D721Med (cell line): ENCODE measurements around the gene CDH15.

ENCODE experiments used
- DNase-seq: peaks from one replicate; pipeline ENCODE4 v3.0.0; 2011; ENCODE audit warnings: low spot score; ENCODE audit not compliant: insufficient read length
- FAIRE-seq: peaks from 2 replicates; lab custom pipeline; 2011; peaks lifted over from hg19 to GRCh38; lab: Jason Lieb, UNC
- TF ChIP-seq, protein P1 (sequence below): IDR thresholded peaks from 2 replicates; pipeline ENCODE4 v1.5.1; 2012; ENCODE audit warnings: mild to moderate bottlenecking, control low read depth; ENCODE audit not compliant: insufficient read depth; ENCODE audit errors: missing control alignments

Gene CDH15

DNA sequence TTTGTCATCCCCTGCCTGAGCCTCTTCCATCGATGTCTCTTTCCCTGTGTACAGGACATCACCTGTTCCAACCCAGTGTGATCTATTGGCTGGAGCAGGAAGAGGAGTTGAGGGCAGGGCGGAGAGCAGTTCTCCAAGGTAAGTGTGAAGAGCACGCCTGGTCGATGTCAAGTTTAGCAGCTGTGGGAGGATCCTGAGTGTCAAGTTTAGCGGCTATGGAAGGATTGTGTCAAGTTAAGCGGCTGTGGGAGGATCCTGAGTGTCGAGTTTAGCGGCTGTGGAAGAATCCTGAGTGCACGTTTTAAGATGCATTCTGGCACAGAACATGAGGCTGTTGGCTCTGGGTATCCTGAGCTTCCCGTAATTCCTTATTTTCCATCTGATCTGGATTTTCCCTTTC lies 53.1 kb downstream of the CDH15 start:
- no peak for FAIRE-seq
- no peak for DNase-seq

DNA sequence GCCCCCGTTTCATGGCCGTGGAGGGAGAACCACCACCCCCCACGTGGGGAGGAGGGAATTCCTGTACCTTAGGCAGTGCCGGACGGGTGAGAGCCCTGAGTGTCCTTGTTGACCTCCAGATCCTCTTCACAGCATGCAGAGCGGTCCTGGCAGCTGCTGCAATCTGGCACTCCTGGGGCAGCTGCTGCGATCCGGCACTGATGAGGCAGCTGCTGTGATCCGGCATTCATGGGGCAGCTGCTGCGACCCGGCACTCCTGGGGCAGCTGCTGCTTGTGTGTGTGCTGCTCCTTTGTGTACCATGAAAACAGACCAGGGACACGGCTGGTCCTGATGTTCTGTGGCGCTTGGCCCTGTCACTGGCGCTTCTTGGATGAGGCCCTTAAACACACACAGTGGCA lies 58.7 kb downstream of the CDH15 start:
- FAIRE-seq (no peak), DNase-seq (no peak)
- TF ChIP-seq, protein P1, sequence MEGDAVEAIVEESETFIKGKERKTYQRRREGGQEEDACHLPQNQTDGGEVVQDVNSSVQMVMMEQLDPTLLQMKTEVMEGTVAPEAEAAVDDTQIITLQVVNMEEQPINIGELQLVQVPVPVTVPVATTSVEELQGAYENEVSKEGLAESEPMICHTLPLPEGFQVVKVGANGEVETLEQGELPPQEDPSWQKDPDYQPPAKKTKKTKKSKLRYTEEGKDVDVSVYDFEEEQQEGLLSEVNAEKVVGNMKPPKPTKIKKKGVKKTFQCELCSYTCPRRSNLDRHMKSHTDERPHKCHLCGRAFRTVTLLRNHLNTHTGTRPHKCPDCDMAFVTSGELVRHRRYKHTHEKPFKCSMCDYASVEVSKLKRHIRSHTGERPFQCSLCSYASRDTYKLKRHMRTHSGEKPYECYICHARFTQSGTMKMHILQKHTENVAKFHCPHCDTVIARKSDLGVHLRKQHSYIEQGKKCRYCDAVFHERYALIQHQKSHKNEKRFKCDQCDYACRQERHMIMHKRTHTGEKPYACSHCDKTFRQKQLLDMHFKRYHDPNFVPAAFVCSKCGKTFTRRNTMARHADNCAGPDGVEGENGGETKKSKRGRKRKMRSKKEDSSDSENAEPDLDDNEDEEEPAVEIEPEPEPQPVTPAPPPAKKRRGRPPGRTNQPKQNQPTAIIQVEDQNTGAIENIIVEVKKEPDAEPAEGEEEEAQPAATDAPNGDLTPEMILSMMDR: no peak

More for the DNA sequence above, 53.1 kb downstream of the CDH15 start:
- TF ChIP-seq, protein P1: no peak

DNA sequence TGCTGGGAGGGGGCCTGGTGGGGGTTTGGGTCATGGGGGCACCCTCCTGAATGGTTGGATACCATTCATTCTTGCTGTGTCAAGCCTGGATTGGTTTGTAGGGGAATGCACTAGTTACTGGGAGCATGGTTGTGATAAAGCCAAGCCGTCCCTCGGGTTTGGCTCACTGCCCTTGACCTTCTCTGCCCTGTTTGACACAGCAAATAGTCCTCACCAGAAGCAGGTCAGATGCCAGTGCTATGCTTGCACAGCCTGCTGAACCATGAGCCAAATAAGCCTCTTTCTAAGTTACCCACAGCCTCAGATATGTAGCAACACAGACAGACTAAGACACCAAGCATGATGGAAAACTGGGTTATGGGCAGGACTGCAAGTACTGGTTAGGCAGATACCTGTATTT lies 60.6 kb downstream of the CDH15 start:
- TF ChIP-seq, protein P1: no peak
- FAIRE-seq: no peak
- DNase-seq: no peak

DNA sequence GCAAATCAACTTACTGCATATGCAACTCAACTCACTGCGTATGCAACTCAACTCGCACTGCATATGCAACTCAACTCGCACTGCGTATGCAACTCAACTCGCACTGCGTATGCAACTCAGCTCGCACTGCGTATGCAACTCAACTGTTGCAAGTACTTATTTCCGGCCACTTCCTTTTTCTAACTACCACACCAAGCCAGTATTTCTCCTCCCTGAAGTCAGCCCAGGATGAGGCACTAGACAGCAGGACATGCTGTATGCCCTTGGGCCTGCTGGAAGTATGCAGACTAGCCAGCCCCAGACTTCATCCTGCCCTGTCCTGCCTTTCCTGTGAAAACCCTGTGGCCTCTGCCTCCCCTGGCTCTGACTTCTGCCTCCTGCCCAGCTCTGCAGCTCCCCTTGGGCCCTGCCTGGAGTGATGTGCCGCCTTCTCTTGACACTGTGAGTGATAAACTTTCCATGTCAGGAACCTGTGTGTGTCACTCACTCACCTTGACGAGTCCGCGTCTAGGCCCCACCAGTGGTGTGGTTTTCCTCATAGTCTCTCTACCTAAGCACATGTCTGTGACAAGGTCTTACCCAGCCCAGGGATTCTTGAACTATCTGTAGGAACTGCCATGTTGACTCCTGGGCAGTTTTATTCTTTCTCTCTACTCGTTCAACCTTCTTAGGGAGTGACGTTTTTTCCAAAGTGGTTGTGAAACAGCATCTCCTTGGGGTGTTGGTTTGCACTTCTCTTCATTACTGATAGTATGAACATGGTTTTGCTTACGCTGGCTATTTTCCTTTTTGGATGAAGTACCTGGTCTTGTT lies 62.3 kb downstream of the CDH15 start:
- no peak for DNase-seq

DNA sequence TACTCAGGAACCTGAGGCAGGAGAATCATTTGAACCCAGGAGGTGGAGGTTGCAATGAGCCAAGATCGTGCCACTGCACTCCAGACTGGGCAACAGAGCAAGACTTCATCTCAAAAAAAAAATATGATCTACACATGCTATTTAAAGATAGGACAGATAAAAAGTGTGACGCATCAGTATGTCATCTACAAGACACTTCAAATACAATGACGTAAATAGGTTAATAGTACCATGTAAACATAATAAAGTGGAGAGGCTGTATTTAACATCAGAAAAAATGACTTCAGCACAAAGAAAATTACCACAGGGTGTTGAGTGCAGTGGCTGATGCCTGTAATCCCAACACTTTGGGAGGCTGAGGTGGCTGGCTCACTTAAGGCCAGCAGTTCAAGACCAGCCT lies 66.2 kb downstream of the CDH15 start:
- FAIRE-seq (no peak), DNase-seq (no peak)
- TF ChIP-seq, protein P1: no peak

More for the DNA sequence above, 62.3 kb downstream of the CDH15 start:
- FAIRE-seq: no peak
- TF ChIP-seq, protein P1: no peak

DNA sequence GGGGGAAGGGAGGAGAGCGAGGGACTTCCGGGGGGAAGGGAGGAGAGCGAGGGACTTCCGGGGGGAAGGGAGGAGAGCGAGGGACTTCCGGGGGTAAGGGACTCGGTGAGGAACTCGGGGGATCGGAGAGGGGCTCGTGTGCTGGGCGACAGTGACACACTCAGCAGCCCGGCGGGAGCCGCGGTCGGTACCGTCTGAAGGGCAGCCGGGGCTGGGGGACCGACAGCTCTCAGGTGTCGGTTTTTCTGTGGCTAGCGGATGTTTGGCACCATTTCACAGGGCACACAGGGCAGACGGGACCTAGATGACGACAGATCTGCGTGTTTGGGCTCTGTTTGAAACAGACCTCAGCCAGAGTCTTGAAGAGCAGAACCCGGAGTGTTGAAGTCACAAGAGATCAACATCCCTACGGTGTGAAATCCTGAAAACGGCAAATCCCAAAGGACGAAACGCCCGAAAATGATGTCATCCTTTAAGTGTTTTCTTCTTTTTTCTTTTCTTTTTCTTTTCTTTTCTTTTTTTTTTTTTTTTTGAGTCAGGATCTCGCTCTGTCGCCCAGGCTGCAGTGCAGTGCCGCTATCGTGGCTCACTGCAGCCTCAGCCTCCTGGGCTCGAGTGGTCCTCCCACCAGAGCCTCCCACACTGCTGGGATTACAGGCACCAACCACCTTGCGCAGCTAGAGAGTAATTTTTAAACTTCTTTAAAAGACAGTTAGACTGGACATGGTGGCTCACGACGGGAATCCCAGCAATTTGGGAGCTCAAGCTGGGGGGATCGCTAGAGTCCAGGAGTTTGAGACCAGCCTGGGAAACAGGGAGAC lies 69.8 kb downstream of the CDH15 start:
- FAIRE-seq (no peak), DNase-seq (peak; percentile 43)
- TF ChIP-seq, protein P1: no peak

DNA sequence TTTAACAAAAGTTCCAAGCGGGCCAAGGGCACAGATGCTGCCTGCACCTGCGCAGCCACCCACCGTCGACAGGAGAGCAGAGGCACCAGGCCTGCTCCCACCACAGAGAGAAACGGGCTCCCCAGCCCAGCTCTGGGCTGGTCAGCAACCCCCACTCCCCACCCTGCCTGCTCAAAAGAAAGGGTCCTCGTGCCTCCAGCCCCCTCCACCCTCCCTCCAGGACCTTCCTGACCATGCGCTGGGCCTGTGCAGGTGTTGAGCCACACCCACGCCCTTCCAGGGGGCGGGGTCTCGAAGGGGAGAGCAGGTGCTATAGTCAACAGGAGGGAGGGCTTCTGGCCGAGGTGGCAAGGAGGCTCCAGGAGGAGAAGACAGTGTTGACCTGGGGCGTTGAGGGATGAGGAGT lies 71.2 kb downstream of the CDH15 start:
- FAIRE-seq: no peak
- DNase-seq: no peak
- TF ChIP-seq, protein P1: no peak
